Gastroesophageal sphincter (tissue), 3 donors: Measurements from ENCODE around the gene R3HCC1L.

Experiments used
- CTCF ChIP-seq, 4 experiments: fragments of 200-600 bp in 2 of 4; fragments of 450-650 bp in 2 of 4; sonication (generic) in 1 of 4; IDR thresholded peaks; one replicate each; pipeline ENCODE4 v1.5.1; 2017 to 2019; ENCODE audit warnings: antibody characterized with exemption in 4 of 4, mild to moderate bottlenecking in 2 of 4, moderate library complexity in 2 of 4
- EP300 ChIP-seq: sonication (generic); formaldehyde crosslinking; IDR thresholded peaks from one replicate; pipeline ENCODE4 v1.6.1; 2017; ENCODE audit warnings: antibody characterized with exemption, mild to moderate bottlenecking
- POLR2A ChIP-seq, 2 donors: fragments of 450-650 bp; IDR thresholded peaks; one replicate each; pipeline ENCODE4 v1.6.1; 2017; ENCODE audit warnings: antibody characterized with exemption in 2 of 2, mild to moderate bottlenecking in 2 of 2, moderate library complexity in 1 of 2
- POLR2AphosphoS5 ChIP-seq: sonication (generic); formaldehyde crosslinking; IDR thresholded peaks from one replicate; pipeline ENCODE4 v1.6.1; 2017; ENCODE audit warnings: antibody characterized with exemption

- TF ChIP-seq POLR2AphosphoS5 (no peak), CTCF (IDR thresholded peaks at IDR 0.05) (no peak), POLR2A (IDR thresholded peaks at IDR 0.05) (no peak), EP300 (no peak)
These were observed 60.7 kb downstream of the R3HCC1L start for GRCh38 chr10:98195120-98195519.
